ENCODE measurements around the gene CORO7. TPM values are rescaled to one million over a fixed set of nuclear protein-coding genes. Genes with fewer than 3 reads are reported as not detected.

Gene CORO7
- polyA plus RNA-seq, 2 of the 4 experiments (the other 2 are of a cell fraction), result 6.0 to 11.9 TPM

GRCh38 chr16:4383591-4384444 lies 32.6 kb downstream of the CORO7 start (continued):
- no peak for TF ChIP-seq HMGXB4 (CRISPR knock-in tag; IDR thresholded peaks at IDR 0.05; ENCODE audit: borderline replicate concordance)
- no peak for TF ChIP-seq JUNB (IDR thresholded peaks at IDR 0.05)
- no peak for TF ChIP-seq HOXB13 (CRISPR knock-in tag; IDR thresholded peaks at IDR 0.05; ENCODE audit: low read depth)
- TF ChIP-seq TP53 (CRISPR knock-in tag; IDR thresholded peaks at IDR 0.05), result no peak
- TF ChIP-seq ATOH8 (CRISPR knock-in tag; IDR thresholded peaks at IDR 0.05; ENCODE audit: low read depth), result no peak

GRCh38 chr16:4382795-4383357 lies 33.5 kb downstream of the CORO7 start:
- ChIA-PET POLR2A (no interaction called here), CTCF (interaction anchor here (0.8 to 25.9 kb wide), 3 partner anchors 11 to 23 kb away, joined by 3 to 638 read pairs (median 47); no protein-coding TSS in a partner anchor)
- 95% methylated on average over 18 of the region's 21 CpGs for WGBS (ENCODE audit: missing lambda C conversion rate)
- FAIRE-seq (no peak), DNase-seq (ENCODE audit: low read depth in 1 of 2, low spot score in 1 of 2) (no peak), ATAC-seq (no peak)
- Histone ChIP-seq H3K27ac (no peak overlapping the region), H3K4me1 (peaks cover 17% of the 10 kb centered on the region), H3K9me3 (no peaks in the 10 kb centered on the region), H3K4me3 (no peak overlapping the region), H3K4me2 (no peak overlapping the region)
- no peak for TF ChIP-seq RARB (CRISPR knock-in tag; IDR thresholded peaks at IDR 0.05)
- no peak for TF ChIP-seq CHD4 (IDR thresholded peaks at IDR 0.05; ENCODE audit: borderline replicate concordance)
- TF ChIP-seq ELK1 (IDR thresholded peaks at IDR 0.05; ENCODE audit: low read depth, low read length), result no peak
- no peak for TF ChIP-seq NPAS2 (CRISPR knock-in tag; IDR thresholded peaks at IDR 0.05; ENCODE audit: borderline replicate concordance)

- H3K9me3 ChIP-seq, result no peaks in the 10 kb centered on the region
- ChIA-PET CTCF (interaction anchor here (0.8 to 25.9 kb wide), 6 partner anchors 9 to 92 kb away, joined by 3 to 638 read pairs (median 3); no protein-coding TSS in a partner anchor), POLR2A (no interaction called here)
- 95% methylated on average over 23 of the region's 55 CpGs for WGBS (ENCODE audit: missing lambda C conversion rate)
- TF ChIP-seq HMGXB4 (CRISPR knock-in tag; IDR thresholded peaks at IDR 0.05; ENCODE audit: borderline replicate concordance) (no peak), SMC3 (IDR thresholded peaks at IDR 0.05) (no peak), CHD4 (IDR thresholded peaks at IDR 0.05; ENCODE audit: borderline replicate concordance) (no peak), EP300 (IDR thresholded peaks at IDR 0.05) (no peak), MAX (IDR thresholded peaks at IDR 0.05) (no peak), HOXB5 (CRISPR knock-in tag; IDR thresholded peaks at IDR 0.05) (no peak), ZNF302 (CRISPR knock-in tag; IDR thresholded peaks at IDR 0.05) (no peak), RNF2 (IDR thresholded peaks at IDR 0.05; ENCODE audit: borderline replicate concordance, low read depth) (no peak), JUN (IDR thresholded peaks at IDR 0.05) (no peak), KDM1A (IDR thresholded peaks at IDR 0.05; ENCODE audit: low read depth) (no peak), CBX2 (IDR thresholded peaks at IDR 0.05; ENCODE audit: borderline replicate concordance, low read depth) (no peak), POLR2AphosphoS2 (conservative IDR thresholded peaks at IDR 0.05; ENCODE audit: low read length) (no peak)
- DNase-seq (ENCODE audit: low read depth in 1 of 2, low spot score in 1 of 2) (no peak), FAIRE-seq (no peak), ATAC-seq (no peak)
- peaks cover 23% of the 10 kb centered on the region for H3K4me1 ChIP-seq
- no peak overlapping the region for H3K4me2 ChIP-seq
- H3K27ac ChIP-seq, result no peak overlapping the region
- H3K4me3 ChIP-seq, result no peak overlapping the region
Measured at GRCh38 chr16:4381935-4382794, 34.2 kb downstream of the CORO7 start.

Measured in A549 (cell line).